HTERT RPE-1 (cell line): Measurements from ENCODE around the gene VHLL.
"Not testable (repeated sequence)": the region's sequence is repeated elsewhere in the genome, so short reads cannot be mapped to it uniquely, and the experiment has no call there.

Experiments used
- in situ Hi-C: fragments of 300-500 bp; cut with MboI; formaldehyde crosslinking; loops from 4 replicates; pipeline ENCODE4 v1.14.3; 2020; ENCODE audit warnings: low sequenced_read_pairs

Gene VHLL

DNA sequence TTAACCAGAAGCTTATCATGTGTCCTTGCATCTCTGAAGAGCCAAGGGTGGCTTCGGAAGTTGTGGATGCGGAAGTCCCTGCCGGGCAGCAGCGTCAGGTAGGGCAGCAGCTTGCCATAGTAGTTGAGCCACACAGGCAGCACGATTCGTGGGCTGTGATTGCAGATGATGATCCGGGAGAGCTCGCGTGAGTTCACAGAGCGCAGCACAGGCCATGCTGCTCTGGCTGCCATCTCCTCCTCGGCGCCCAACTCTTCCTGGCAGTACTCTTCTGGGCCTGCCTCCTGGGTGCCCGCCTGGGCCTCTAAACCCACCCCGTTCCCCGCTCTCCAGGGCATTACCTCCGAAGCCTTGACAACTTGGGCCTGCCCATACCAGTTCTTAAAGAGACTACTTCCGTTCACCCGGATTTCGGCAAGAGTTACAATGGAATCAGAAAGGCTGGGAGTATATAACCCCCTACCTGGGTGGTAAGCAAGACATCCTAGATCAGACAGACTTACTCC, at the start of gene VHLL:
Gene VHLL, minus strand, starts transcription at position 456 of the 506 bp plus-strand sequence. Its CDS starts 118 bp downstream, at position 338.
- in situ Hi-C loops: no loop called here

DNA sequence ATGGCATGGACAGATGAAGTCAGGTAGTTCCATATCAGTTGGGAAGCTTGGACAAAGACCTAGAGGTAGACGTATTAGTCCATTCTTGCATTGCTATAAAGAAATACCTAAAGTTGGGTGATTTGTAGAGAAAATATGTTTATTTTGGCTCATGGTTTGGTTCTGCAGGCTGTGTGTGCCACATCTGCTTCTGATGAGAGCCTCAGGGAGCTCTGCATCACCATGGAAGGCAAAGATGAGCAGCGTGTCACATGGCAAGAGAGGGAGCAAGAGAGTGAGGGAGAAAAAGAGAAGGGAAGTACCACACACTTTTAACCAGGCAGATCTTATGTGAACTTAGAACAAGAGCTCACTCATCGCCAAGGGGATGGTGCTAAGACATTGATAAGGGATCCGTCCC, 48.2 kb upstream of the VHLL start:
- in situ Hi-C loops: no loop called here

DNA sequence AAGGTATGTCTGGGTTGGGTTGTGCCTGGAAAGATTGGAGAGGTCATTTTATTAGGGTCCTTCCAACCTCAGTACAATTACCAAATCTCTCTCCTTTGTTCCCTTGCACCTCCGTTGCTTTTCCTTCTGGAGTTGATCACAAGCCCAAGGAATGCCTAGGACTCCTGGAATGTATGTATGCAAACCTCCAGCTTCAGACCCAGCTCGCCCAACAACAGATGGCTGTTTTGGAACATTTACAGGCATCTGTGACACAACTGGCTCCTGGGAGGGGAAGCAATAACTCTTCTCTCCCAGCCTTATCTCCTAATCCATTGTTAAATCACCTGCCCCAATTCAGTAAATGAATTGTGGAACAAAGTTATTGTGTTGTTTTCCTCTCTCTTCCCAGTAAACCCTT, 47.5 kb upstream of the VHLL start:
- in situ Hi-C loops: no loop called here

DNA sequence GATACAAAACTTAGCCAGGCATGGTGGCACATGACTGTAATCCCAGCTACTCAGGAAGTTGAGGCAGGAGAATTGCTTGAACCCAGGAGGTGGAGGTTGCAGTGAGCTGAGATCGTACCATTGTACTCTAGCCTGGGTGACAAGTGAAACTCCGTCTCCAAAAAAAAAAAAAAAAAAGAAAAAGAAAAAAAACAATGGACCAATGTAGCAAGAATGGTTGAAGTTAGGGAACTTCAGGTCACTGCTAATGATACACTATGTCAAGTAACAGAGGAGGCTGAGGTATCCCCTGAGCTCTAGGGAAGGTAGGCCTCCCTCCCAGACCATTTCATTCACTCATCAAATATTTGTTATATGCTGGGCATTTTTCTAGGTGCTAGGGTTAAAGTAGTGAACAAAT, 46.9 kb upstream of the VHLL start:
- in situ Hi-C loops: not testable (repeated sequence)

DNA sequence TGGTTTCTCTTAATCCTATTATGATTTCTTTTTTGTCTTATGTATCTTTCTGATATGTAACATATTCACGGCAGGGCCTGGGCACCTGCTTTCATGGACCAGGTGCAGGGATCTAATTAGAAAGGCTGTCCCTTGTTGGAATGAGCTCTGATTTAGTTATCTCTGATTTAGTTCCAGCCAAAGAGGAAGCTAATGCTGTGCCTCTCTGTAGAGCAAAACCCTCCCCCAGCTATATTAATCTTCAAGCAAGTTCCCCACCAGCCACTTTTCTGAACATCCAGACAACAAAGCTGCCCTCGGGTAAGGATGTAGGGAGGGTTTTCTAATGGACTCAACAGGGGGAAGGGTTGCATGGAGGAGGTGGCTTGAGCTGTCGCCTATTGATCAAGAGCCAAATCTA, 45.3 kb upstream of the VHLL start:
- in situ Hi-C loops: no loop called here

DNA sequence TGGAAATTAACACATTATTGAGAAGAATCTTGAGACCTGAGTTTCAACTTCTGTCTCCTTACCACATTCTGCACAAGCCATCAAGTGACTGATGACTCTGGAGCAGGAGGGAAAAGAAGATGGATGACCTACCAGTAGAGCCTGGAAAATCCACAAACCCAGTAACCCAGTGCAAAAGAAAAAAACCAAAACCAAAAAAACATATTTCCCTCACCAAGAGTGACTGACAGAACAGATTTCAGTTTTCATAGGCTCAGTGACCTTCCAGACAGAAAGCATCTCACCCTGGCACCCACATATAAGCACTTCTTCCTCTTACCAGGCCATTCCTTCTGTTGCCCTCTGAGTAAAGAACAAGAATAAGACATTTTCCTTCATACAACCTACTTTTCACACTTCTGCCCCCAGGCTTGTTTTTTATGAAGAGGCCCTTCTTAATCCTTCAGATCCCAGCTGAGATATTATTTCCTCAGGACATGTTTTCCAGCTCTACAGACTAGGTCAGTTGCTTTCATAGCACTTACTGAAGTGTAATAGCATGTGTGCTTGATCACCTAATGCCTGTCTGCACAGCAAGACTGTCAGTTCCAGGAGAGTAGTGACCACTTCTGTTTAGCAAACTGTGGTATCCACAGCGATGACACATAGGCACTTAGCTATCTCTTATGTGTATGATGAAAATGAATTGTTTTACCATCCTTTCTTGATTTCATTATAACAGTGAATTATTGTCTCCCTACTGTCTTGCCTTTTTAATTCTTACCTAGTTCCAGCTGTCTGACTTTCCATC, 43.3 kb upstream of the VHLL start:
- in situ Hi-C loops: no loop called here

DNA sequence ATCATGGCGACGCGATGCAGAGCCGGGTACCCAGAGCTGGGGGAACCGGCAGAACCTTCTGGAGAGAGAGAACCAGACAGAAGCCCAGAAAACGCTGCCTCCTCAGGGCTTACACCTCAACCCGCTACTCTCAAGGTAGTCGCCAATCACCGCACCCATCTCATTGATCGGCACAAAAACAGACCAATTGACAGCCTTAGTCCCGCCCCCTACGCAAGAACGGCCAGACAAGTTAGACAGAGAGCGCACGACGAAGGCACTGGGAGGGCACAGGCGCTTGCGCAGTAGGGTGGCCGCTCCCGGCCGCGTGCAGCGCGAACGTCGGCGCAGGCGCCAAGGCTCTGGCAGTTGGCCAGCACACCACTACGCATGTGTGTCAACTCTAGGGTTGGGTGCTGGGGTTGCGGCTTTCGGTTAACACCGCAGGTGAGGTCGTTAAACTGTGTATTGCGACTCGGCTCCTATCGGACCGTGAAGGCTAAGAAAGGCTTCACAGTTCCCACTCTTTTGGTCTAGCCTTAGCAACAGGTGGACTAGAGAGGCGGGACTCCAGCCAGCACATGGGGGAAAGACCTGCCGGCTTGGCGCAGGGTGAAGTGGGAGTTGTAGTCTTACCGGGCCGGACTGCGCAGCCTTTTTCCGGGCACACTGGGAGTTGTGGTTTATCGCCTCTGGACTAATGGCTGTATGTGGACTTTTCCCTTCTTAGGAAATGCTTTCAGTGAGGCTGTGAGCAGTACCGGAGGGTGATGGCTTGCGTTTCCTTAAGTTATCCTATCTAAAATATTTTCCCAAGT, 39.3 kb upstream of the VHLL start, which contains the start of the genes CCT3 and TSACC:
Gene CCT3, minus strand, starts transcription at position 113 of the 797 bp plus-strand sequence. Its CDS starts 108 bp downstream, at position 5.
Gene TSACC, plus strand, starts transcription at position 347 of the 797 bp plus-strand sequence. CDS start 1,232 bp downstream, outside the sequence.
- in situ Hi-C loops: no loop called here

DNA sequence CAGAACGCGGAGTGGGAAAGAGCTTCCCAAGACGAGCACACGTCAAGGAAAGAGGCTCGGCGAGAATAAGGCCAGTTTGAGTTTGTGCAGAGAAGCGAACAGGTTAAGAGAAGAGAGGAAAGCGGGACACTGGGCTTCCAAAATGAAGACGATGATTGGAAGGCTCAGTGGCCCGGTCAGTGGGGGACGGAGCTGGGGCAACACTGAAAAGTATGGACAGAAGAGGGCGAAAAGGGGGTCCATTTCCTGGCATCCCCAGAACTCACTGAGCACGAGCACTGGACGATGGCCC, 38.7 kb upstream of the VHLL start:
- in situ Hi-C loops: no loop called here

DNA sequence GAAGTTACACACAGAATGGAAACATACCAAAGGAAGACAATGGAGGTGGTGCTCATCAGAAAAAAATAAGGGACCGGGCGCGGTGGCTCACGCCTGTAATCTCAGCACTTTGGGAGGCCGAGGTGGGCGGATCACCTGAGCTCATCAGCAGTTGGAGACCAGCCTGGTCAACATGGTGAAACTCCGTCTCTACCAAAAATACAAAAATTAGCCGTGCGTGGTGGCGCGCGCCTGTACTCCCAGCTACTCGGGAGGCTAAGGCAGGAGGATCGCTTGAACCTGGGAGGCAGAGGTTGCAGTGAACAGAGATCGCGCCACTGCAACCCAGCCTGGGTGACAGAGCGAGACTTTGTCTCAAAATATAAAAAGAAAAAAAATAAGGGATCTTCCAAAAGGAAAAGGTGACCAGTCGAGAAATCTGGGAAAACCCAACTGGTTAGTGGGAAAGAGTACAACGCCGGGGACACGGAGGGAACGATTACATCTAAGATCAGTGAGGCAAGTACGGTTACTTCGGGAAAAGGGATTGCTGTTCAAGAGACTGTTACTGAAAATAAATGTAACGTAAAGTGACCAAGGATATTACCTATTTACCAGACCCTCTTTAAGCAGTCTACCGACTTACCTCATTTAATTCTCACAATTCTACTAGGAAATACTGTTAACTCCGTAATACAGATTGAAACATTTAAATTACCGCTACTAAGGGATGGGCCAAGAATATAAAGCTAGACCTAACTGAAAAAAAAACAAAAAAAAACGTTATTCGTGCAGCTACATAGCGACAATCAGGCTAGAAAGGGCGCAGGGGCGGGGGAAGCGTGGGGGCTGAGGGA, 38.2 kb upstream of the VHLL start:
- in situ Hi-C loops: no loop called here

DNA sequence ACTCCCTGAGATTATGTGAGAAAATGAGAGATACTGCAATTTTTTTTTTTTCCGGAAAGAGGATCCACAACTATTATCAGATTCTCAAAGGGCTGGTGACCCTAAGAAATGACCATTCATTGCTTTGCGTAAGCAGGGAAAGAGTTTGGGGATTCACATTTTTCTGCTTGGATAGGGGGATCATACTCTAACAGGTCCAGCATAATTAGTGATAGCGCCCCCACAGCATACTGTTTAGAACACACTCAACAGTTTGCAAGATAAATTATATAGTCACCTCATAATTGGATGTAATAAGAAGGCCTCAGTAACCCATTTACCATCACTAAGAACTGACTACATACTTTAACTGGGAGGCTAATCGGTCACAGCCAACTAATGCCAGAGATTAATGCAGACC, 37.1 kb upstream of the VHLL start:
- in situ Hi-C loops: no loop called here

DNA sequence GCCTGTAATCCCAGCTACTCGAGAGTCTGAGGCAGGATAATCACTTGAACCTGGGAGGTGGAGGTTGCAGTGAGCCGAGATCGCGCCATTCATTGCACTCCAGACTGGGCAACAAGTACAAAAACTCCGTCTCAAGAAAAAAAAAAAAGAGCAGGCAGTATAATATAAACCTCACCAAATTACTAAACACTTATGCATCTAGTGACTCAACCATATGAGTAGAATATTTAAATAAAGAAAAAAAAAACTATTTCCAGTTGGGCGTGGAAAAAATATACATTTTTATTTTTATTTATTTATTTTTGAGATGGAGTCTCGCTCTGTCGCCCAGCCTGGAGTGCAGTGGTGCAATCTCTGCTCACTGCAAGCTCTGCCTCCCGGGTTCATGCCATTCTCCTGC, 24.1 kb upstream of the VHLL start:
- in situ Hi-C loops: not testable (repeated sequence)

DNA sequence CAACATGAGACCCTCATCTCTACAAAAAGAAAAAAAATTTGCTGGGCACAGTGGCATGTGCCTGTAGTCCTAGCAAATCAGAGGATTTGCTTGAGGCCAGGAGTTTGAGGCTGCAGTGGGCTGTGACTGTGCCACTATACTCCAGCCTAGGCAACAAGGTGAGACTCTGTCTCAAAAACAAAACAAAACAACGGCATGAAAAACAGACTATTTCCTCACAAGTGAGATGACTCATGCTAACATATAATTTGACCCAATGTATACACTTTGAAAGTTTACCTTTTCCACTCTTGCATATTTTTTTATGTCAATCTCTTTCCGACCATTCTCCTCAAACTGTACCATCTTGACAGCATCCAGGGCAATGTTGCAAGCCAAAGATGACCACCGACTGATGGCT, 21.5 kb upstream of the VHLL start:
- in situ Hi-C loops: no loop called here

DNA sequence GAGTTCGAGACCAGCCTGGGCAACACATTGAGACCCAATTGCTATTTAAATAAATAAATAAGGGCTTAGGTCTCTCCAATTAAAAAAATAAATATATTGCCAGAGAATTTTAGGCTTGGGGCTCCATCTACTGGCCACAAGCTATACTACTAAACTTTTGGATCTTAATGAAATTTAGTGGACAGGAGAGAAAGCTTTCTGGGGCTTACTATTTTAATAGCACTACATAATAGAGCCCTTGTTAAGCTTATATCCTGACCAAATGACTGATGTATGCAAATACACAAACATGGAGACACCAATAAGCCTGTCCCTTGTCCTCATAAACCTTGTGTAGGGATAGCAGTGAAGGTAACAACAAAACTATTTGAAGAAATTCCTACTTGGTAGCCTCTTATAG, 20.6 kb upstream of the VHLL start:
- in situ Hi-C loops: no loop called here

DNA sequence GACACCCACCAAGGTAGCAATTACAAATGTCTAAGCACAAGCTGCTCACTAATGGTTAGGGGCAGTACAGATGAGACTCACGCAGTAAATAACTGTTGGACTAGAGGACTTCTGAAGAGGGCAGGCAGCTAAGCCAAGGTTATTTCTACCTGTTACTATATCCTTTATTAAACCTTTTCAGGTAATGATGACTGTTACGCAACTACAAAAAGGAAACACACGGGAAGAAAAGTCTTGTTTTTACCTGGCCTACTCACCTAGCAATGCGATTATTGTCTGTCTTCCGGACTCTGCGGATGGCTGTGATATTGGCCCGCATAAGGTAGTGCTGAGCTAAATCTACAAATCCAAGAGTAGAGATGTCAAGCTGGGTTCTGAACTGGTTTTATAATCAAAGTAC, 17.8 kb upstream of the VHLL start:
- in situ Hi-C loops: no loop called here

DNA sequence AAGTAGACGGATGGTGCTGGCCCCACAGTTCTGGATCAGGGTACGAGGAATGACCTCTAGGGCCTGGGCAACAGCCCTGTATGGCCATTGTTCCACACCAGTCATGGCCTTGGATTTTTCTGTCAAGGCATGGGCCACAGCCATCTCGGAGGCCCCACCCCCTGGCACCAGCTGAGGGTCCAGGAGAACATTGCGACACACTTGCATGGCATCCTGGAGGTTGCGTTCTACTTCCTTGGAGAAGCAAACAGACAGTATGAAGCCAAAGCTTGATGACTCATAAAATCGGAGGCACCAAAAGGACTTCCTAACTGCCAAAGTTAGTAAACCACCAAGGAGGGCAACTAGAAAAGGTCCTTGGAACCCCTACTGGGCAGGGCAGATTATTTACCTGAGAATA, 11.9 kb upstream of the VHLL start:
- in situ Hi-C loops: no loop called here

DNA sequence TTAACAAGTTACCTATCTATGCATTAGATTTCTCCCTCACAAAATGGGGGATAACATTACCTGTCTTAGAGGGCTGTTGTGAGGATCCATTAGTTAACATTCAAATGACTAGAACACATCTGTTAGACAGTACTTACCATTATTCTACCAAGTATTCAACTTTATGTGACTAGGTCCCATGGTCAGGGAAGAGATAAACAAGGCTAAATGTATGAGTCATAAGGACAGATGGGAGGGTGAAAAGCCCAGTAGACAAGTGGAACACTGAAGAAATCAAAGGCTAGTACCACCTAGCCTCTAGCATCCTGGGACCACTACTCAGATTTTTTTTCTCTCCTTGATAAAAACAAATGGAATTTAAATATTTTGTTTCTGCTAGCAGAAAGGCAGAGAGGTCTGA, 9.0 kb upstream of the VHLL start:
- in situ Hi-C loops: no loop called here

DNA sequence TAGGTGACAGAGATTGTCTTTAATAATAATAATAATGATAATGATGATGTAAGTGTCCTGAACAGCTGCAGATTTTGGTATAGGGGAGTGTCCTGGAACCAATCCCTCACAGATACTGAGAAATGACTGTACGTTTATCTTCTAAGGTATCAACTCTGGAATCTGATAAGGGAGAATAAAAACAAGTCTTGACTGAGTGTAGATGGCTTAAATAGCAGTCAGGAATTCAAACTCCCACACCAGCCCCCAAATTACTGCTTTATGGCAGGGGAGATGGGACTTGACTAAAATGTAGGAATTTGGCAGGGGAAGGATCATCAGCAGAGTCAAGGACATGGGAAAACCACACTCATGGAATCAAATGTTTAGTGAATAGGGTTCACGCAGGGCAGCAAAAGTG, 6.1 kb upstream of the VHLL start:
- in situ Hi-C loops: no loop called here

DNA sequence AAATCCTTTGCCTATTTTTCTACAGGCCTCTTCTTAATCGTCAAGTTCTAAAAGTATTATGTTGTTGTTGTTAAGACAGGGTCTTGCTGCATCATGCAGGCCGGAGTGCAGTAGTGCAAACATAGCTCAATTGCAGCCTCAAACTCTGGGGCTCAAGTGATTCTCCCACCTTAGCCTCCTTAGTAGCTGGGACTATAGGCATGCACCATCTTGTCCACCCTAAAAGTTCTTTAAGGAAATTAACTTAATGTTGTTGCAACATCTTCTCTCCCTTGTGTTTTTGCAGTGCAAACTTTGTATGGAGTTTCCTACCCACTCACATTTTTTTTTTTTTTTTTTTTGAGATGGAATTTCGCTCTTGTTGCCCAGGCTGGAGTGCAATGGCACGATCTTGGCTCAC, 4.1 kb upstream of the VHLL start:
- in situ Hi-C loops: no loop called here

DNA sequence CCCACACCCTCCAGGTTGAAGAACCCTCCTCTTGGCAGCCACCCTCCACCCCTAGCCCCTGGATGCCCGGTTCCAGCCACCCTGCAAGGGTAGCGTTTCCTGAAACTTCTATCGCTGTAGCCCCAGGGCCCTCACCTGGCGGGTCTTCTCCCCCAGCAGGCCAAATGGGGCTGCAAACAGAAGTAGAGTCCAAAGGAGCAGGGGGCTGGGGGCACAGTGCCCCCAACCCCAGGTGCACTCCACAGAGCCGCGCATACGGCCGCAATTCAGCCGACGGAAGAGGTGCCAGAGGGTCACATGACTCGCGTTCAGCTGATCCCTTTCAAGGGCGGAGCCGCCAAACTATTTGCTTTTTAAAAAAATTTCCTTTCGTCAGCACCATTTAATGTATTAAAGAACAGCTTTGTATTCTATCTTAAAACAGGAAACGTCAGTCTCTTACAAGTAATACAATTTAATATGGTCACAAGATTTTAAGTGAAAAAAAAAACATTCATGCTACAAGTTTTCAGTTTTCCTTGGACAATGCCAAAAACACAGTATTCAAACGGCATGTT, 3.6 kb downstream of the VHLL start, which contains the start of gene GLMP:
Gene GLMP, minus strand, starts transcription at position 289 of the 557 bp plus-strand sequence. Its CDS starts 34 bp downstream, at position 255.
- in situ Hi-C loops: no loop called here

DNA sequence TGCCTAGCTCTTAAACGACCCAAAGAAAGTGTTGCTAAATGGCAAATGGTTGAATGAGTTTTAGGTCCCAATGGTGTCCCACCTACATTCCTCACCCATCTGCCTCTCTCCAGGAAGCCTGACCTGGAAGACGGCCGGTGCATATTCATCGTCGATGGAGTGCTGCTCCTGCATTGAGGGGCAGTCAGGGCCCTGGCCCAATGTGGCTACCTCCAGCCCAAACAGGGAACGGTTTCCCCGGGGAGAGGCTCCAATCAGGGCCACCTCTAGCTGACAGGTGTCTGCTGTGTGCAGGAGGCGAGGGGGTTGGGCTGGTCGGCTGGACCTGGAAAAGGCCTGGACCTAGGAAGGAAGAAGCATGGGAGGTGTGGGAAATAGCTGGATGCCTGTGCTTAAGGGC, 5.2 kb downstream of the VHLL start:
- in situ Hi-C loops: no loop called here

DNA sequence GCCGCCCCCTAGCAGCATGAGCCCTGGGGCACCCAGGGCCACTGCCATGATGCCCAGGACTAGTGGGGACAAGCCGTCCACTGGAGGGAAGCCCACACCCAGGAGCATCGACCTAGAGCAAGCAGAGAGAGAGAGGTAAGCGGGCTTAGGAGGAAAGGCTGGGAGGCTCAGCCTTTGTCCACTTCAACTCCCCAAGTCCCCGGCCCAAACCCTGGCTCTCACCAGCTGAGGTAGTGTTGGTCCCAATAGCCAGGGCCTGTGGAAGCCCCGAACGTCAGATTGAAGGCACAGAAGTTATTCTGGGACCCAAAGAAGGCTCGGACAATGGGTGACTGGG, 6.0 kb downstream of the VHLL start:
- in situ Hi-C loops: no loop called here
